Right lobe of liver (tissue), 4 donors: Measurements from ENCODE around the gene GMDS.

Experiments
- CTCF ChIP-seq, 4 donors: fragments of 200-600 bp in 3 of 4; fragments of 450-650 bp in 1 of 4; IDR thresholded peaks; one replicate each; pipeline versions ENCODE4 v1.5.1 to v1.8.0; 2016 to 2022; ENCODE audit warnings: antibody characterized with exemption in 4 of 4, mild to moderate bottlenecking in 2 of 4
- POLR2A ChIP-seq: fragments of 450-650 bp; IDR thresholded peaks from one replicate; pipeline ENCODE4 v1.6.1; 2017; ENCODE audit warnings: antibody characterized with exemption, mild to moderate bottlenecking
- donor health status: DM: no; HTN: no; CAD: no.
- donor health status: DM: no; HTN: no; CAD: no.
- donor health status: DM: no; HTN: yes; CAD: no.

GRCh38 chr6:1972962-1973361 lies 272.4 kb downstream of the GMDS start:
- TF ChIP-seq CTCF (IDR thresholded peaks at IDR 0.05) (no peak), POLR2A (no peak)
